H9 (cell line): ENCODE measurements around the gene PDE4B. TPM values are rescaled to one million over a fixed set of nuclear protein-coding genes. Genes with fewer than 3 reads are reported as not detected.

Source experiments
- DNase-seq: peaks from one replicate; pipeline ENCODE4 v3.0.0-alpha.2; 2017
- H2AFZ ChIP-seq: one replicate; pipeline ENCODE4 v1.6.1; 2013; ENCODE audit warnings: mild to moderate bottlenecking, low read length, control low read depth, moderate library complexity
- H2AK5ac ChIP-seq: 2 replicates; pipeline ENCODE4 v1.6.1; 2013; ENCODE audit warnings: low read length, control low read depth, mixed read lengths; ENCODE audit not compliant: insufficient read length
- H2BK120ac ChIP-seq: one replicate; pipeline ENCODE4 v1.6.1; 2013; ENCODE audit warnings: low read depth, mild to moderate bottlenecking, low read length, control low read depth, inconsistent platforms; ENCODE audit not compliant: poor library complexity, severe bottlenecking
- H2BK12ac ChIP-seq: 2 replicates; pipeline ENCODE4 v1.6.1; 2013; ENCODE audit warnings: low read length, control low read depth, mixed read lengths, low read depth; ENCODE audit not compliant: insufficient read length
- H2BK15ac ChIP-seq: 2 replicates; pipeline ENCODE4 v1.6.1; 2013; ENCODE audit warnings: low read depth, low read length, control low read depth
- H2BK20ac ChIP-seq: one replicate; pipeline ENCODE4 v1.6.1; 2013; ENCODE audit warnings: low read depth, mild to moderate bottlenecking, low read length, control low read depth, inconsistent platforms; ENCODE audit not compliant: poor library complexity, severe bottlenecking
- H2BK5ac ChIP-seq: 2 replicates; pipeline ENCODE4 v1.6.1; 2013; ENCODE audit warnings: low read length, control low read depth, mixed read lengths; ENCODE audit not compliant: insufficient read length
- H3K14ac ChIP-seq: 2 replicates; pipeline ENCODE4 v1.6.1; 2013; ENCODE audit warnings: low read length, control low read depth; ENCODE audit not compliant: insufficient read depth
- H3K18ac ChIP-seq: 2 replicates; pipeline ENCODE4 v1.6.1; 2013; ENCODE audit warnings: low read depth, mild to moderate bottlenecking, mixed read lengths, low read length, control low read depth; ENCODE audit not compliant: insufficient read length
- H3K23ac ChIP-seq: 2 replicates; pipeline ENCODE4 v1.6.1; 2013; ENCODE audit warnings: low read length, control low read depth, mixed read lengths, low read depth; ENCODE audit not compliant: insufficient read length
- H3K23me2 ChIP-seq: 2 replicates; pipeline ENCODE4 v1.6.1; 2013; ENCODE audit warnings: low read depth, mild to moderate bottlenecking, mixed read lengths, low read length, control low read depth; ENCODE audit not compliant: insufficient read length, poor library complexity, severe bottlenecking
- H3K27ac ChIP-seq: 2 replicates; pipeline ENCODE4 v1.5.1; 2013; ENCODE audit warnings: low read length, control low read depth, mixed read lengths, low read depth; ENCODE audit not compliant: insufficient read length
- H3K27me3 ChIP-seq: 2 replicates; pipeline ENCODE4 v1.6.1; 2013; ENCODE audit warnings: low read length, control low read depth, inconsistent platforms; ENCODE audit not compliant: insufficient read depth
- H3K4ac ChIP-seq: 2 replicates; pipeline ENCODE4 v1.6.1; 2013; ENCODE audit warnings: low read depth, mild to moderate bottlenecking, control low read depth, inconsistent platforms, low read length, moderate library complexity
- H3K4me1 ChIP-seq: 2 replicates; pipeline ENCODE4 v1.6.1; 2013; ENCODE audit warnings: low read length, control low read depth, inconsistent platforms; ENCODE audit not compliant: insufficient read depth
- H3K4me2 ChIP-seq: 2 replicates; pipeline ENCODE4 v1.6.1; 2013; ENCODE audit warnings: low read length, control low read depth, mixed read lengths; ENCODE audit not compliant: insufficient read length, insufficient read depth
- H3K56ac ChIP-seq: 2 replicates; pipeline ENCODE4 v1.6.1; 2013; ENCODE audit warnings: low read depth, mild to moderate bottlenecking, mixed read lengths, low read length, control low read depth; ENCODE audit not compliant: insufficient read length
- H3K79me1 ChIP-seq: 2 replicates; pipeline ENCODE4 v1.6.1; 2013; ENCODE audit warnings: low read depth, mild to moderate bottlenecking, moderate library complexity, low read length, control low read depth, inconsistent platforms; ENCODE audit not compliant: insufficient read depth, poor library complexity, severe bottlenecking
- H3K79me2 ChIP-seq: 2 replicates; pipeline ENCODE4 v1.6.1; 2013; ENCODE audit warnings: low read length, control low read depth, inconsistent platforms; ENCODE audit not compliant: insufficient read depth
- H3K9ac ChIP-seq: 2 replicates; pipeline ENCODE4 v1.6.1; 2013; ENCODE audit warnings: low read length, control low read depth, mixed read lengths; ENCODE audit not compliant: insufficient read length; ENCODE audit errors: extremely low read depth
- H3K9me3 ChIP-seq: one replicate; pipeline ENCODE4 v1.6.1; 2013; ENCODE audit warnings: low read depth, low read length, inconsistent platforms; ENCODE audit not compliant: control insufficient read depth
- H3T11ph ChIP-seq: one replicate; pipeline ENCODE4 v1.6.1; 2013; ENCODE audit warnings: mild to moderate bottlenecking, low read length, control low read depth, inconsistent platforms
- H4K20me1 ChIP-seq: one replicate; pipeline ENCODE4 v1.6.1; 2013; ENCODE audit not compliant: control insufficient read depth, insufficient read length, insufficient read depth
- H4K5ac ChIP-seq: 2 replicates; pipeline ENCODE4 v1.6.1; 2013; ENCODE audit warnings: low read depth, mild to moderate bottlenecking, mixed read lengths, low read length, control low read depth; ENCODE audit not compliant: insufficient read length
- H4K8ac ChIP-seq: replicated peaks from 2 replicates; pipeline ENCODE4 v1.6.1; 2013; ENCODE audit warnings: low read length, control low read depth, mixed read lengths, low read depth; ENCODE audit not compliant: insufficient read length
- H4K91ac ChIP-seq: 2 replicates; pipeline ENCODE4 v1.6.1; 2013; ENCODE audit warnings: low read depth, mild to moderate bottlenecking, moderate library complexity, mixed read lengths, low read length, control low read depth; ENCODE audit not compliant: insufficient read length
- H3K27ac Mint-ChIP-seq, 3 experiments: 2 replicates in 2 of 3; 3 replicates in 1 of 3; pipeline ENCODE4 v1.8.0; 2020 to 2021; ENCODE audit warnings: mixed read lengths in 3 of 3, mild to moderate bottlenecking in 1 of 3, moderate library complexity in 1 of 3
- H3K27me3 Mint-ChIP-seq: 2 replicates; pipeline ENCODE4 v1.8.0; 2021; ENCODE audit warnings: low read depth, mild to moderate bottlenecking, moderate library complexity, mixed read lengths
- H3K36me3 Mint-ChIP-seq, 3 experiments: 2 replicates in 2 of 3; 3 replicates in 1 of 3; pipeline ENCODE4 v1.8.0; 2020 to 2021; ENCODE audit warnings: low read depth in 3 of 3, mixed read lengths in 3 of 3; ENCODE audit not compliant: insufficient read depth in 1 of 3
- H3K4me1 Mint-ChIP-seq, 2 experiments: 2 replicates each; pipeline ENCODE4 v1.8.0; 2020; ENCODE audit warnings: mixed read lengths in 2 of 2
- H3K4me3 Mint-ChIP-seq, 2 experiments: 2 replicates in 1 of 2; 3 replicates in 1 of 2; pipeline ENCODE4 v1.8.0; 2020 to 2021; ENCODE audit warnings: mild to moderate bottlenecking in 2 of 2, mixed read lengths in 2 of 2, moderate library complexity in 1 of 2
- H3K9me3 Mint-ChIP-seq, 2 experiments: 2 replicates in 1 of 2; 3 replicates in 1 of 2; pipeline ENCODE4 v1.8.0; 2020; ENCODE audit warnings: mild to moderate bottlenecking in 2 of 2, mixed read lengths in 2 of 2, moderate library complexity in 1 of 2
- WGBS: extraction: QIAGEN DNeasy Blood & Tissue Kit; methylation state at CpG from one replicate; pipeline ENCODE4 v1.1.7; 2013; ENCODE audit warnings: missing lambda C conversion rate, low lambda C conversion rate, mixed read lengths; ENCODE audit not compliant: insufficient read length; ENCODE audit errors: extremely low coverage; 5-methylcytosine and 5-hydroxymethylcytosine counted together
- total RNA-seq: library from RNA; stranded (reverse); gene quantifications from 2 replicates; pipeline ENCODE4 v1.2.1, GENCODE V29; 2021
- TF ChIP-seq, protein P1 (sequence below): fragments of 200-600 bp; sonication (generic); conservative IDR thresholded peaks from 3 replicates; pipeline ENCODE4 v1.8.0; 2021; ENCODE audit warnings: antibody characterized with exemption, mild to moderate bottlenecking

PDE4B gene
- total RNA-seq, 1 experiment from 2014 or later: 19.8 TPM

GRCh38 chr1:66244429-66244828 is 451.7 kb downstream of the PDE4B start:
- Histone ChIP-seq H3K18ac (no peak overlapping the region), H3K4me1 (no peaks in the 10 kb centered on the region), H2BK120ac (no peak overlapping the region), H4K8ac (no peak overlapping the region), H3K23ac (no peak overlapping the region), H4K5ac (no peak overlapping the region), H2AFZ (no peak overlapping the region), H2AK5ac (no peak overlapping the region), H2BK15ac (no peak overlapping the region), H3K27me3 (no peaks in the 10 kb centered on the region), H3K27ac (no peak overlapping the region), H3K14ac (no peak overlapping the region), H3K56ac (no peak overlapping the region), H3K23me2 (no peaks in the 10 kb centered on the region), H3K9ac (no peak overlapping the region), H4K20me1 (no peaks in the 10 kb centered on the region), H2BK12ac (no peak overlapping the region), H3K79me2 (no peaks in the 10 kb centered on the region), H3K4ac (no peak overlapping the region), H3T11ph (no peak overlapping the region), H3K4me2 (no peak overlapping the region), H3K79me1 (no peaks in the 10 kb centered on the region), H2BK5ac (no peak overlapping the region), H3K9me3 (no peaks in the 10 kb centered on the region), H4K91ac (no peak overlapping the region), H2BK20ac (no peak overlapping the region)
- Mint-ChIP-seq H3K27ac (no peak overlapping the region), H3K27me3 (no peaks in the 10 kb centered on the region), H3K36me3 (no peaks in the 10 kb centered on the region), H3K4me3 (no peak overlapping the region), H3K9me3 (no peaks in the 10 kb centered on the region), H3K4me1 (no peaks in the 10 kb centered on the region)
- no CpG with 5 or more reads among the region's 3 CpGs for WGBS
- no peak for DNase-seq
- TF ChIP-seq, protein P1, sequence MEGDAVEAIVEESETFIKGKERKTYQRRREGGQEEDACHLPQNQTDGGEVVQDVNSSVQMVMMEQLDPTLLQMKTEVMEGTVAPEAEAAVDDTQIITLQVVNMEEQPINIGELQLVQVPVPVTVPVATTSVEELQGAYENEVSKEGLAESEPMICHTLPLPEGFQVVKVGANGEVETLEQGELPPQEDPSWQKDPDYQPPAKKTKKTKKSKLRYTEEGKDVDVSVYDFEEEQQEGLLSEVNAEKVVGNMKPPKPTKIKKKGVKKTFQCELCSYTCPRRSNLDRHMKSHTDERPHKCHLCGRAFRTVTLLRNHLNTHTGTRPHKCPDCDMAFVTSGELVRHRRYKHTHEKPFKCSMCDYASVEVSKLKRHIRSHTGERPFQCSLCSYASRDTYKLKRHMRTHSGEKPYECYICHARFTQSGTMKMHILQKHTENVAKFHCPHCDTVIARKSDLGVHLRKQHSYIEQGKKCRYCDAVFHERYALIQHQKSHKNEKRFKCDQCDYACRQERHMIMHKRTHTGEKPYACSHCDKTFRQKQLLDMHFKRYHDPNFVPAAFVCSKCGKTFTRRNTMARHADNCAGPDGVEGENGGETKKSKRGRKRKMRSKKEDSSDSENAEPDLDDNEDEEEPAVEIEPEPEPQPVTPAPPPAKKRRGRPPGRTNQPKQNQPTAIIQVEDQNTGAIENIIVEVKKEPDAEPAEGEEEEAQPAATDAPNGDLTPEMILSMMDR: no peak
